DOHH2 (cell line): ENCODE data around the gene GPR132.

ENCODE experiments used
- CTCF ChIP-seq: fragments of 200-600 bp; sonication (generic); IDR thresholded peaks from one replicate; pipeline ENCODE4 v1.5.1; 2014; ENCODE audit warnings: antibody characterized with exemption, mild to moderate bottlenecking, low read depth, low read length; ENCODE audit not compliant: poor library complexity, severe bottlenecking
- EZH2phosphoT487 ChIP-seq: fragments of 200-600 bp; sonication (generic); IDR thresholded peaks from 2 replicates; pipeline ENCODE4 v1.6.1; 2017; ENCODE audit warnings: borderline replicate concordance, mild to moderate bottlenecking, antibody characterized with exemption, low read length, moderate library complexity, mixed read lengths

GRCh38 chr14:105070760-105071137 lies 5.5 kb upstream of the GPR132 start:
- TF ChIP-seq CTCF (no peak), EZH2phosphoT487 (no peak)
